Kidney epithelial cell (primary cell): ENCODE data around the gene TMEM236. TPM values are rescaled to one million over a fixed set of nuclear protein-coding genes. Genes with fewer than 3 reads are reported as not detected.

Experiments
- DNase-seq: peaks from one replicate; pipeline ENCODE4 v3.0.0-alpha.2; 2010; ENCODE audit warnings: low read depth
- H3K27me3 ChIP-seq: 2 replicates; pipeline ENCODE4 v1.6.0; 2011; ENCODE audit warnings: low read length; ENCODE audit not compliant: control insufficient read depth, insufficient read depth
- H3K36me3 ChIP-seq: 2 replicates; pipeline ENCODE4 v1.5.1; 2011; ENCODE audit warnings: low read length; ENCODE audit not compliant: control insufficient read depth, insufficient read depth
- H3K4me3 ChIP-seq: 2 replicates; pipeline ENCODE4 v1.5.1; 2011; ENCODE audit warnings: low read depth, mild to moderate bottlenecking, control low read depth, low read length
- CTCF ChIP-seq: IDR thresholded peaks from 2 replicates; pipeline ENCODE4 v1.5.1; 2011; ENCODE audit warnings: mild to moderate bottlenecking, moderate library complexity, low read length, control low read depth, inconsistent platforms; ENCODE audit not compliant: insufficient read depth, poor library complexity, severe bottlenecking
- total RNA-seq: library from RNA; depleted of rRNA; stranded (reverse); fragments of >200 nt; gene quantifications from 2 replicates; pipeline ENCODE4 v1.2.3, GENCODE V29; 2015

The TMEM236 gene
- total RNA-seq, 1 donor from 2014 or later: 0.08 TPM

GRCh38 chr10:17808971-17809841, 57.2 kb downstream of the TMEM236 start, which contains the start of gene MRC1:
Gene MRC1, plus strand, starts transcription at chr10:17809348. Its CDS starts 118 bp downstream, at chr10:17809466.
- H3K27me3 ChIP-seq: no peaks in the 10 kb centered on the region
- no peak within 1 kb of the TSS for H3K4me3 ChIP-seq
- DNase-seq: no peak
- TF ChIP-seq CTCF: no peak
- no peaks in the 10 kb centered on the region for H3K36me3 ChIP-seq

GRCh38 chr10:17811146-17811865, 59.3 kb downstream of the TMEM236 start:
- H3K36me3 ChIP-seq: no peaks in the 10 kb centered on the region
- no peak for DNase-seq
- H3K4me3 ChIP-seq: no peak overlapping the region
- H3K27me3 ChIP-seq: no peaks in the 10 kb centered on the region
- no peak for TF ChIP-seq CTCF

GRCh38 chr10:17814973-17815372, 63.0 kb downstream of the TMEM236 start:
- TF ChIP-seq CTCF: no peak
- Histone ChIP-seq H3K27me3 (no peaks in the 10 kb centered on the region), H3K4me3 (no peak overlapping the region), H3K36me3 (no peaks in the 10 kb centered on the region)
- DNase-seq: no peak

- Histone ChIP-seq H3K27me3 (no peaks in the 10 kb centered on the region), H3K36me3 (no peaks in the 10 kb centered on the region)
- no peak for TF ChIP-seq CTCF
Observed at GRCh38 chr10:17816199-17816598, 64.2 kb downstream of the TMEM236 start.

GRCh38 chr10:17817316-17817715, 65.3 kb downstream of the TMEM236 start:
- Histone ChIP-seq H3K36me3 (no peaks in the 10 kb centered on the region), H3K4me3 (no peak overlapping the region), H3K27me3 (no peaks in the 10 kb centered on the region)
- no peak for DNase-seq
- TF ChIP-seq CTCF: no peak

More at GRCh38 chr10:17816199-17816598, 64.2 kb downstream of the TMEM236 start:
- H3K4me3 ChIP-seq: no peak overlapping the region
- DNase-seq: no peak
